GM12873 (cell line): ENCODE measurements around the gene DTNB.

Experiments used
- CTCF ChIP-seq: IDR thresholded peaks from 2 replicates; pipeline ENCODE4 v1.5.1; 2012; ENCODE audit warnings: low read depth, mild to moderate bottlenecking, moderate library complexity, low read length, control low read depth; ENCODE audit not compliant: insufficient read depth; ENCODE audit errors: missing control alignments

DTNB gene

DNA sequence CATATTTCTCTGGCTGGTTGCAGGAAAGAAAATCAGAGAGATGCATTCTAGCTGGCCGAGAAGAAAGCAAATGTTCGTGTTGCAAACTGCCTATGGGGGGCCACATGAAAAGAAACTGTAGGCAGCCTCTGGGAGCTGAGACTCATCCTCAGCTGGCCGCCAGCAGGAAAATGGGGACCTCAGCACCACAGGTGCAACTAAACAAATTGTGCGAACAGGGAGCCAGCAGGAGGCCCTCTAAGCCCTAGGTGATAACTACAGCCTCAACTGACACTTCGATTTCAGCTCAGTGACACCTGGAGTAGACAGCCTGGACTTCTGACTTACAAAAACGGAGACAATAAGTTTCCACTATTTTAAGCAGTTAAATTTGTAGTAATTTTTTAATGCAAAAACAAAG lies 107.3 kb downstream of the DTNB start:
- TF ChIP-seq CTCF: peak; percentile 11

DNA sequence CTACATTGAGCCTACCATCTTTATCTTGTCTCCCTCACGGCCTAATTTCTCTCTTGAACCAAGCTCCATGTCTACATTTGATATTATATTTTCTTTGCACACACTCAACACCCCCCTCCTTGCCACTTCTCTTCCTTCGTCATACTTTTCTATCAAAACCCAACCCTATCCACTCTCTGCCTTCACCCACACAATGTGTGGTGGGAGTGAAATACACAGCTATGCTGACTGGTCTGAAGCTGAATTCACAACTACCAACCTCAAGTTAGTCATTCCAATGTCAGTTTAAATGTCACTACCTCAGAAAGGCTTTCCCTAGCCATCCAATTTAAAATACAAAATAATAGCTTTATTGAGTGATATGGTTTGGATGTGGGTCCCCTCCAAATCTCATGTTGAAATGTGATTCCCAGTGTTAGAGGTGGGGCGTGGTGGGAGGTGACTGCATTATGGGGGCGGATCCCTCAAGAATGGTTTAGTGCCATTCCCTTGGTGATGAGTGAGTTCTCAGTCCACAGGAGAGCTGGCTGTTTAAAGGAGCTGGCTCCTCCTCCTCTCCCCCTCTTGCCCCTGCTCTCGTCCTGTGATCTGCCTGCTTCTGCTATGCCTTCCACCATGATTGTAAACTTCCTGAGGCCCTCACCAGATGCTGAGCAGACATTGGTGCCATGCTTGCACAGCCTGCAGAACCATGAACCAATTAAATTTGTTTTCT lies 112.1 kb downstream of the DTNB start:
- TF ChIP-seq CTCF: no peak

DNA sequence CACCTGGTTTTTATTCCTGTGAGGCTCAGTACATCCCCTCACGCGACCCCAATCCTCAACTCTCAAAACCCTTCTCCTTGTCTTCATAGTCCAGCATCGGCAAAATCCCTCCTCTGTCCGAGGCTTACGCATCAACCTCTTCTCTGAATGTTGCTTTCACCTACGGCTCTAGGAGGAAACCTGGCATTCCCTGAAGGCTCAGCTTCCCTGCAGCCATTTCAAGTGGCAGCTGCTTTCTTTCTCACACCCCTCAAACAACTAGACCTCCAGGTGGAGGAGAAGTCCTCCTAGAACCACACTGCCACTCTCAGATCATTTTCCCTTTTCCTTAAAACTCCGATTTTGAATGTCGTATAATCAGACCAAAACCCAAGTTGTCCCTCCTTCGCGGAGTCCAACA lies 114.2 kb downstream of the DTNB start:
- TF ChIP-seq CTCF: no peak

- TF ChIP-seq CTCF: peak; percentile 20
Measured at GRCh38 chr2:25558262-25558661, 115.1 kb downstream of the DTNB start.

DNA sequence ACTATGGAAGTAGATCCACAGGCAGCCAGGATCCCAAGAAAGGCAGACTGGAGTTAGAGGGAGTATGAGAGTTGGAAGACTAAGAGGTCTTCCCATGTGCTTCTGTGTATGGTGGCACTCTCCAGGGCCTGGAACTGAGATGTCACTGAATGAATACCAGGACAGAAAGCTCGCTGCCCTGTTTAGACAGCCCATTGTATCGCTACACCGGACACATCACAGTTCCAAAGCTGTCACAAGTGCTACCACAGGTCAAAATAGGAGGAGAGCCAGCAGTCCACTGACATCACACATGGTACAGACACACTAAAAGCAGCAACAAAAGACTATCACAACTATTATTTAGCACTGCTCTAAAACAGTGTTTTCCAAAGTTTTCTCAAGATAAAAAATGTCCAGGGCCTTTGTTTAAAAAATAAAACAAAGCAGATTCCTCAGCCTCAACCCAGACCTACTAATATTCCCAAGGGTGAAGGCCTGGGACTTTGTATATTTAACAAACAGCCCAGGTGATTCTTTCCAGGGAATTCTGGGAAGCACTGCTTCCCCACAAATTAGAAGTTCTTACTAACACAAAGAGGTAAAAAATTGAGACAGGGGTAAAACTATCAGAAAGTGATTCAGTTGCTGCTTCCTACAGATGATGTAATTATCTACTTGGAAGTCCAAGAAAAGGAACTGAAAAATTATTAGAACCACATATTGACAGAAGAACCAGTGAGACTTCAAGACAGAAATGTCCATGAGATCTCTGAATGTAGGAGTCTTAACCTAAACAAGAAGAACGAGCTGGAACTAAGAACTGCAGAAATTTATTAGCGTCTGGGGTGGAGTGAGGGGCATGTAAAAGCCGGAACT lies 116.0 kb downstream of the DTNB start:
- TF ChIP-seq CTCF: no peak

DNA sequence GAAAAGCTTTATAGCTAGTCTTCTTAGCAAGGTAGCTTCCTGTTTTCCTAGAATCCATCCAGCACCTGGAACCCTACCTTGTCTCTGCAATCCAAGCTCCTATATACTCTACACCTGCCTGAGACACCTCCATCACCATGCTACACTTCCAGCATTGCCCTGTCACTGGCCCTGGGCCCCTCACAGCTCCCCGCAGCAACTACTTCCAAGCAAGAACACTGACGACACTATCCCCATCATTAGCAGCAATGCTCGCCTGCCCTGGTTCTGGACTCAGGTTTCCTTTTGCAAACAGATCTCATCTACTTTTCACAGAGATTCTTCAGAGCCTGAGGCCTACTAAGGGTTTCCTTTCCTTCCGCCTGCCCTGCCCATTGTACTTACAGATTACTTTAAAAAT lies 121.1 kb downstream of the DTNB start:
- no peak for TF ChIP-seq CTCF

GRCh38 chr2:25551316-25551715 lies 122.1 kb downstream of the DTNB start:
- TF ChIP-seq CTCF: no peak
